Measurements from ENCODE around the gene NIBAN1.

DNA sequence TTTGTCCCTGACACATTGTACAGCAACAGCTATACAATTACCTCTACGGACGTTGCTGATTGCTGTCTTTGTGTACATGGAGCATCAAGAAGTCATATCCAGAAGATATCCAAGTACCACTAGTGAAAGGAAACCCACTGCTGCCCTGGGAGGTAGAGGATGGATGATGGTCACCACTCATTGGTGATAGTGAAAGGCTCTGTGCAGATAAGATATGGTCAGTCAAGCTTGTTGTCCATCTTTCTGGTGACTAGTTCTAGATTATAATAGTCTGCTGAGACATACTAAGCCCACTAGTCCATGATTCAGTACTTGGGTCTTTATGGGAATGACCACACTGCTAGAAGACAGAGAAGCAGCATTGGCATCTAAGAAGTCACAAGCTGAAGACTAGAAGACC is 30.3 kb downstream of the NIBAN1 start:
- TF ChIP-seq CTCF (IDR thresholded peaks at IDR 0.05; ENCODE audit: low read depth, low read length) (no peak), EZH2phosphoT487 (IDR thresholded peaks at IDR 0.05; ENCODE audit: low read depth) (no peak)

All from OCI-LY3 (cell line).